NB4 (cell line): ENCODE results near the gene IRX6.

Source experiments
- CTCF ChIP-seq: IDR thresholded peaks from one replicate; pipeline ENCODE4 v1.5.1; 2012; ENCODE audit warnings: low read depth, low read length
- MAX ChIP-seq: IDR thresholded peaks from 2 replicates; pipeline ENCODE4 v1.6.1; 2011; ENCODE audit warnings: low read depth, low read length
- POLR2A ChIP-seq: IDR thresholded peaks from 2 replicates; pipeline ENCODE4 v1.6.1; 2011; ENCODE audit warnings: mild to moderate bottlenecking; ENCODE audit not compliant: insufficient read length; ENCODE audit errors: extremely low read depth

- no peak for TF ChIP-seq CTCF
- no peak for TF ChIP-seq MAX
- TF ChIP-seq POLR2A, result no peak
Observed at GRCh38 chr16:55279598-55279997, 44.4 kb upstream of the IRX6 start.
